NCI-H1694 treated with DMSO at 0.1 percent for 48 hours (cell line): ENCODE data around the gene PLIN1.

Experiments used
- DNase-seq: peaks from one replicate; lab custom pipeline; 2025; lab: John Stamatoyannopoulos, UW

The PLIN1 gene

DNA sequence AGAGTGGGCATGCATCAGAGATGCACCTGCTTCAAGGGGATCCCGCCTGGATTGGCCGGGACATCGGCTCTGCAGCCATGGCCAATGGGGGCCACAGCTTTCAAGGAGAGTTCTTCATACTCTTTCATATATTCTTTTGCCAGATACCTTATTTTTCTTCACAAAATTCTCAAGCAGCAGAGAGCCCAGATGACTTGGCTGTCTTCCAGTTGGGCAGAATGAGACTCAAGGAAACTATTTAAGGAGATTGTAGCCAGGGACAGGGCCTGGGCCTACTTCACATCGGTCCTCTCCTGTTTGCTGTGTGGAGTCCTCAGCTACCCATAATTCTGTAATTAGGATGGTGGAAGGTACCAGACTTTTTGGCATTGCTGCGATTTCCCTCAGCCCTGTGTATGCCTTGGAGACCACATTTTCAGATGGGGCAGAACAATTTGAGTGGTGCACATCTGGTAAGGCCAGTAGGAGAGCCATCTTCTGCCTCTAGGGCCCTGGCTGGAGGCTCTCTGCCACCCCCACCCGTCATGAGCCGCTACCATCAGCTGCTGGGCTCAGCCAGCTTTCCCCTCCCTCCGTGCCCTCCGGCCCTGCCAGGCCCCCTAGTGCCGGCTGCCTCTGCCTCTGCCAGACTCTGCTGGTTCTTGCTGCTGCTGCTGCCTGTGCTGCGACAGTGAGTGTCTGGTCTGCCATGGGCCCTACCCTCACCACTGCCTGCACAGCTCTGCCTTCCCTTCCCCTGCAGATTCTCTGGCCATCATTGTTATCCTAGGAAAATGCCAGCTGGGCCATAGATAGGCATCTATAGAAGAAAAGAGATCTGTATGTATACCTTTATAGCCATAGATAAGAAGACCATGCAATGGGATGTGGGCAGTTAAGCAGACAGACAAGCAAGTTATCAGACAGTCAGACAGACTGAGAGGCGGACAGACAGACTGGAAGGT is 6.7 kb downstream of the PLIN1 start:
- no peak for DNase-seq

- no peak for DNase-seq
Measured at GRCh38 chr15:89671687-89672086, 7.5 kb downstream of the PLIN1 start.

- DNase-seq: no peak
Measured at GRCh38 chr15:89670971-89671560, 8.1 kb downstream of the PLIN1 start.

DNA sequence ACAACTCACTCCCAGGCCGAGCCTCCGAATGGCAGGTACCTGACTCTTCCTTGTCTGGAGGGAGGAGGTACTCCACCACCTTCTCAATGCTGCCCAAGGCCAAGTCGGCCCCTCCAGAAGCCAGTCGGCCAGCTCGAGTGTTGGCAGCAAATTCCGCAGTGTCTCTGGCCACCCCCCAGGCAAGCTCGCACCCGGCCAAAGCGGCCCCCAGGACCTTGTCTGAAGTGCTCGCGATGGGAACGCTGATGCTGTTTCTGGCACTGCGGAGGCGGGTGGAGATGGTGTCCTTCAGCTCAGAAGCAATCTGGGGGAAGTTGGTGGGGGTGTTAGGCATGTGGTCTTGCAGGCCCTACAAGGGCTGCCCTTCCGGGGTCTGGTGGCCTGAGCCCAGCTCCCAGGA is 9.2 kb downstream of the PLIN1 start:
- no peak for DNase-seq

- DNase-seq: no peak
Measured at GRCh38 chr15:89669309-89669865, 9.8 kb downstream of the PLIN1 start.

DNA sequence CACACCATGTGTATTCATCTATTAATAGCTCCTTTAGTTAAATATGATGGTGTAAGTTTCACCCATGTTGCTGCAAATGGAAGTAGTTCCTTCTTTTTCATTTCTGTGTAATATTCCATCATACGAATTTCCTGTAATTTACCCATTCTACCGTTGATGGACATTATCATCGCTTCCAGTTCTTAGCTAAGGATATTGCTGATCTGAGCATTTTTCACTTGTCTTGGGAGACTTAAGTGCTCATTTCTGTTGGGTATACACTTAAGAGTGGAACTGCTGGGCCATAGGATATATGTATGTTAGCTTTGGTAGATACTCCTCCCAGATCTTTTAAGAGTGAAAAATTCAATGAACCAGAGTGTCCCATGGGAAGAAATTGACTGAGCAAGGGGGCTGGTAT is 11.0 kb downstream of the PLIN1 start:
- DNase-seq: no peak

DNA sequence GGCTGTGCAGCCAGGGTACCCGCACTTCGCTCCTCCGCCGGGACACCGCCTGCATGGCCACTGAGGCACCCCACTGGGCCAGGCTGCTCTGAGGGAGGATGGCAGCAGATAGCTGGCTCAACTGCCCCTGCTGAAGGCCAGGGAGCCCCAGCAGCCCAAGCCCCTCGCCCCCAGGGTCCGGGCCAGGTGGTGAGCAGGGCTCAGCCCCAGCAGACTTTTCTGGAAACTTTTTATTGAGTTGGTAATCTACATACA is 11.5 kb downstream of the PLIN1 start:
- no peak for DNase-seq

DNA sequence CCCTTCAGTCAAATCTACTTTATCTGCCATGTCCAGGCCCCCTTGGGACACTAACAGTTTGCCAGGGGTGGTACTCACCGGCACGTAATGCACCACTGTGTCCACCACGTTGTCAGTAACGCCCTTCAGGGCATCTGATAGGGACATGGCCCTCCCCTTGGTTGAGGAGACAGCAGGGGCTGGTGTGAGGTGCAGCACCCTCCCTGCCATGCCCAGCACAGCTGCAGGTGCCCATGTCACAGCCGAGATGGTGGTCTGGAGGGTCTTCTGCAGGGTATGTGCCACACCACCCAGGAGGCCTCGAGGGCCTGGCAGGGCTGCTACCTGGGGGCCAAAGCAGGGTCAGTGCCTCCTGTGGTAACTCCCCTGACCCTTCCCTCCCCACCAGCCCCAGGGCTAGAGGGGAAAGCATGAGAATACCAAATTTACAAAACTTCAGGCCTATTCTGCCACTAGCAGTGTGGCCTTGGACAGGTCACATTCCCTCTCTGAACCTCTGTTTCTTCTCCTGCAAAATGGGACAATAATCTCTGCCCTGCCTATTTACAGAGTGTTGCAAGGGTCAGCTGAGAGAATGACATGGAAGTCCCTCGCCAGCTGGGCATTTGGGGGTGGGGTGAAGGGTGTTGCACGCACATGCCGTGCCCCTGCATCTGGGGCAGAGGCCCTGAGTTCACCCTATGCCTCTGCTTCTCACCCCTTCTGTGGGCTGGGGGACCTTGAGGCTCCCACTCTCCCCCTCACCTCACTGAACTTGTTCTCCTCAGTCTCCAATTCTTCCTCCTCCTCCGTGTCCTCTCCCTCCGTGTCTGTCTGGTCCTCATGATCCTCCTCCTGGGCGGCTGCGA is 12.1 kb downstream of the PLIN1 start:
- DNase-seq: no peak

DNA sequence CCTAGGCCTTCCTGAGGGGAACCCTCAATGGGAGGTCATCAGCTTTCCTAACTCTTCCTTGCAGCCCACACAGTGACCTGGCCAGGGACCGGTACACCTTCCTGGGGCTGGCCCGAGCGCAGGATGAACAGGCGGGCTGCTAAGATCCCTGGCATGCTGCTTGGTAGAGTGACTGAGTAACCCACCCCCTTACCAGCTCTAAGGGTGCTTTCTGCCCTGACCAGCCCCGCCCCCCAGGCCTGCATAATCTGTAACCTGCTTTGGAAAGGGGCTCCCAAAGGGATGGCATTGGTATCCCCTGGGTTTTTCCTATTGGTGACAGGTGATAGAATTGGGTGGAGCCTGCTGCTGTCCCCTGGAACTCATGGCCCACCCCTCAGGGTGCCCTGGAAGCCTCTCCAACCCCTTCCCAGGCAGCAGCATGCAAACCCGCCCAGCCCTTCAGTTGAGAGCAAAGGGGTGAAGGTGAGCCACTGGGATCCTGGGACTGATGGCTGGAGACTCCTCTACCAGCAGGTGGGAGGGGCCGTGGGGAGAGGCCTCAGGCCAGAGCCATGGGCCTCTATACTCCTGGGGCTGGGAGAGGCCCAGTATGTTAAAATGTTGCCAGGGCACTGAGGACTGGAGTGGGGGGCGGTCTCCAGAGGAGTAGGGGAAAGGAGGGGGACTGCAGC is 12.8 kb downstream of the PLIN1 start:
- no peak for DNase-seq

GRCh38 chr15:89665449-89666181 is 13.6 kb downstream of the PLIN1 start:
- DNase-seq: no peak

GRCh38 chr15:89664441-89665350 is 14.5 kb downstream of the PLIN1 start:
- DNase-seq: no peak

GRCh38 chr15:89662893-89663626 is 16.1 kb downstream of the PLIN1 start:
- DNase-seq: no peak

DNA sequence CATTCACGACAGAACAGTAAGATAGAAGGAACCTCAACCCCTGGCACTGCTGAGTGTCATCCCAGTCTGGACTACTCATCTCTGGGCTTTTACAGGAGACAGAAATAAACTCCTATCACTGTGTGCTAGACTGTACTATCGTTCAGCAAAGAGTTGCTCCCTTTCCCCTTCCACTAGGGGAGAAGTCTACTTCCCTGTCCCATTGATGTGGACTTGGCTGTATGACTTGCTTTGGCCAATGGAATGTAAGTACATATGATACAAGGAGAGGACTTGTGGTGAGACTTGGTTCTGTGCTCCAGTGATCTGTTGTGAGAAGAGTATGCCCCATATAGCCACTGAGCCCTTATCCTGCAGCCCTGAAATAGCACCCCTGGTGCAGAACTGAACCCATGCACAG is 18.6 kb downstream of the PLIN1 start:
- no peak for DNase-seq

DNA sequence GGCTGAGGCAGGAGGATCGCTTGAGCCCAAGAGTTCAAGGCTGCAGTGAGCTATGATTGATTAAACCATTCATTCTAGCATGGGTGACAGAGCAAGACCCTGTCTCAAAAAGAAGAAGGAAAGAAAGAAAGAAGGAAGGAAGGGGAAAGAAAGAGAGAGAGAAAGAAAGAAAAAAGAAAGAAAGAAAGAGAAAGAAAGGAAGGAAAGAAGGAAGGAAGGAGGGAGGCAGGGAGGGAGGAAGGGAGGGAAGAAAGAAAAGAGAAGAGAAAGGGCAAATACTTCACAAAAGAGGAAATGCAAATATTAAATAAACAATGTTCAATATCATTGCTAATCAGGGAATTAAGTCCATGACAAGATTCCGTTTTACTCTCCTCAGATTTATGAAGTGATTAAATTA is 19.9 kb downstream of the PLIN1 start:
- DNase-seq: no peak

- no peak for DNase-seq
Measured at GRCh38 chr15:89657686-89658200, 21.4 kb downstream of the PLIN1 start.

DNA sequence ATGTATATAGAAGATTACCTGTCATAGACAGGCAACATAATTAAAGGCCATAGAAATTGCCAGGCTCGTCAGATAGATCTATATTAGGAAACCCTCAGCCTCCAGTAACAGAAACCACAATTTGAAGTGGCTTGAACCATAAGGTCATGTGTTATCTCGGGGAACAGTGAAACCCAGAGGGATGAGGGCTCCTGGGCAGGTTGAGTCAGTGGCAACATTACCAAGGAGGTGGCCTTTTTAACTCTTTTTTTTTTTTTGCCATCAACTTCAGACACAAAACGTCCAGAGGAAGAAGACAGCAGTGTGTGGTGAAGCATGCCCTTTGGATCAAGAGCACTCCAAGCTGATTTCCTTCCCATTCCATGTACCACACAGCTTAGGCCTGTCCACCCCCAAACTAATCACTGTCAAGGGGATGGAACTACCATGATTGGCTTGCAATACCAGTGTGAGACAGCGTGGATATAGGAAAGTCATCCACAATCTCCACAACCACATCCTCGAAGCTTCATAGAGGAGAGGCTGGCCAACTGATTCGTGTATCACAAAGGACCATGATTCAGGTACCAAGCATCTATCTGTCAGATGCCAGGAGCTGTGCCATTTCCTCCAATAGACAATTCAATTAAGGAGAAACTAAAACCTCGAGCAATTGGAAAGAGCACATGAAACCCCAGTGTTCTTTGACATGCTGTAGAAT is 22.9 kb downstream of the PLIN1 start:
- DNase-seq: no peak

- DNase-seq: peak; percentile 15
Measured at GRCh38 chr15:89654847-89655805, 24.0 kb downstream of the PLIN1 start, which contains the start of gene KIF7. TSS of gene KIF7 (minus strand) at chr15:89655467. CDS start at chr15:89652930, 2,537 bp downstream.
